Measurements from ENCODE around the gene NCOR1.
"Not testable (repeated sequence)": the region's sequence is repeated elsewhere in the genome, so short reads cannot be mapped to it uniquely, and the experiment has no call there.

NCOR1 gene

DNA sequence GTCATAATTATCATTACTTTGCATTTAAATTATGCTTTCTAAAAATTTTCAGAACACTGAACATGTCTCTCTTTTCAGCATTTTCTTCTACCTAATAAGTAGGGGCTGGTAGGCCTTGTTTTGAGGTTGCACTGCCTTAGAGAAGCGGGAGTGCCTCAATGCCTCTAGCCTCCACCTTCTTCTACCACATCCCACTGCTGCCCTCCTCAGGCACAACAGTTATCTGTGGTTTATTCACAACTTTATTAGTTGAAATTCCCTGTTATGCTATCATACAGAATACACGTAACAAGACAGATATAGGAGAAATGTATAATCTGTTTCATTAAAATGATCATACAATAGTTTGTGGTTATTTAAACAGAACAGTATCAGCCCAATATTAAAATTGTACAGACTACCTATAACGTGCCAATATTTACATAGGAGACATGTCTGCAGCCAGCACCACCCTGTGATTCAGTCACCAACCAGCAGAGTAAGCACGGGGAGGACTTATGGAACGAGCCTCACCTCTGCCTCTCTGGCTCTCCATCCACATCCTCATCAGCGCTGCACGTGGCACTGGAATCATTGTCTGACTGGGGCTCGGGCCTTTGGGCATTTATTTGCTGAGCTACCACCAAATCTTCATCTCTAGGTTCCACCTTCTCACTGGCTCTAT is 114.5 kb downstream of the NCOR1 start:
- no peak for DNase-seq (ENCODE audit: low read depth, low spot score)

GRCh38 chr17:16091773-16092172 is 123.6 kb downstream of the NCOR1 start:
- DNase-seq (ENCODE audit: low read depth, low spot score): no peak

DNA sequence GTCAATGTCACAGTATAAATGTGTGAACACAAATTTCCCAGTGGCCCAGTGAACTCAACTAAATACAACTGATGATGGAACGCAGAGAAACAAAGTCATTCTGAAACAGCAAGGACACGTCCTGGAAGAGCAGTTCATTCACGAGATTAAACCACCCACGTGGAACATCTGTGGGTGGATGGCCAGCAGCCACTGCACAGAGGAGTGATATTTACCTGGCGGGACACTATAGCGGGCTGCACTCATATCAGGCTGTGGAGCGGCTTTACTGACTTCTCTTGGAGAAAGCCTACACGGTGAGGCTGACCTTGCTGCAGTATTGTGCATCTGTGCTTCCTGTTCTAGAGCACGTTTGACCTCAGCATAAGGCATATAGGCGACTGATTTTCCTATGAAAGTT is 128.4 kb downstream of the NCOR1 start:
- no peak for DNase-seq (ENCODE audit: low read depth, low spot score)

- DNase-seq (ENCODE audit: low read depth, low spot score): peak; percentile 57
Observed at GRCh38 chr17:16085066-16085699, 130.2 kb downstream of the NCOR1 start.

DNA sequence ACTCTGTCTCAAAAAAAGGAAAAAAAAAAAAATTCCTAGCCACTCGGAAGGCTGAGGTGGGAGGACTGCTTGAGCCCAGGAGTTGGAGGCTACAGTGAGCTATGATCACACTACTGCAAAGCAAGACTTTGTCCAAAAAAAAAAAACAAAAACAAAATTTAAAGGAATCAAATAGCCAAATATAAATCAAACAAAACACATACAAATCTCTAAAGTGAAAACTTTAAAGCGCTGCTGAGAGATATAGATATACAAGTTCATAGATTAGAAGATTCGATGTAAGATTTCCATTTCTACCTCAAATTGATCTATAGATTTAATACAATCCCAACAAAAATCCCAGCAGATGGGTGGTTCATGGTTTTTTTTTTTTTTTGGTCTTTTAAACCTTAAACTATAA is 132.1 kb downstream of the NCOR1 start:
- DNase-seq (ENCODE audit: low read depth, low spot score): no peak

GRCh38 chr17:16081507-16082087 is 133.7 kb downstream of the NCOR1 start:
- DNase-seq (ENCODE audit: low read depth, low spot score): no peak

DNA sequence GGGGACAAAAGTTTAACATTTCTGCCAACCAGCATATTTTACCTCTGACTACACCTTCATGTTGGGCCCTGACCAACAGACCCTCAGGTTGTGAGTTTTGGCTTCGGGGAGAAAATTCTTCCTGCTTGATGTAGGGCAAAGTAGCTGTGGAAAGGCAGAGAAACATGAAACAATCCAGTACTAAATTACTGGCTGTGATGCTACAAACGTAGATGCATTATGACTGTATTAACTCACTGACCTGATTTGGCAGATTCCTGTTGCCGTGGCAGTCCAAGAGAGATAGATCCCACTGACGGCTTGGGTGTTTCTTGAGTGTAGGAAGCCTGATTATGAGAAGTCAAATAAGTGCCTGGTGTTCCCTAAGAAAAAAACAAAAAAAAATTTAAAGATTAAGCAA is 135.0 kb downstream of the NCOR1 start:
- DNase-seq (ENCODE audit: low read depth, low spot score): peak; percentile 46

DNA sequence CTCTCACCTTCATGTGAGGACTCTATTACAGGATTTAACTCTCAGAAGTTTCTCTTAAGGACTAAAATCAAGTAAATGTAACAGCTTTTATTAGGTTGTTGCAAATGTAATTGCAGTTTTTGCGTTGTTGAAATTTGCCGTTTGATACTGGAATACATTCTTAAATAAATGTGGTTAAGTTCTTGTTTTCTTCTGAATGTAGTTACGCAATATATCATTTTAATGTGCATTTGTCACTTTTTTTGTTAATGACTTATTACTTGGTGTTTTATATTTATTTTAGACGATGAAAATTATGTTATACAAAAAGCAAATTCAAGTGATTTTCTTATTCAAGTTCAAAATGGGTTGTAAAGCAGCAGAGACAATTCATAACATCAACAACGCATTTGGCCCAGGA is 139.4 kb downstream of the NCOR1 start:
- DNase-seq (ENCODE audit: low read depth, low spot score): no peak

- DNase-seq (ENCODE audit: low read depth, low spot score): no peak
Observed at GRCh38 chr17:16074423-16074822, 140.9 kb downstream of the NCOR1 start.

- no peak for DNase-seq (ENCODE audit: low read depth, low spot score)
Observed at GRCh38 chr17:16073845-16074244, 141.5 kb downstream of the NCOR1 start.

DNA sequence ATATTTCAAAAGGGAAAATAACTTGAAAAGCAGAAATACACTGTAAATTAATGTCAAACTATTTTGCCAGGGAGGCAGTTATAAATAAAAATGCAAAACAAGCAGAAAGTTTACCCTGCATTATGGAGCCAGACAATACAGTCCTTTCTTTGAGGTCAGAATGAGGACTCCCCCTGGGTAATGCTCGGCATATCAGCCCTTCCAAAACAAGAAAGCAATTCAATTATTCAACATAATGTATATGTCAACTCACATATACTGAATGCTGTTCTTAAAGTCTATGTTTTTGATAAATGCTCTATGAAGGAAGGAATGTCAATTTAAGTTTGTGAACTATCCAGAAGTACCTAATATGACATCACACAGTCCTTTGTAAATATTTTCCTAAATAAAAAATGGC is 143.3 kb downstream of the NCOR1 start:
- no peak for DNase-seq (ENCODE audit: low read depth, low spot score)

- DNase-seq (ENCODE audit: low read depth, low spot score): no peak
Observed at GRCh38 chr17:16068323-16068722, 147.0 kb downstream of the NCOR1 start.

- no peak for DNase-seq (ENCODE audit: low read depth, low spot score)
Observed at GRCh38 chr17:16066125-16066524, 149.2 kb downstream of the NCOR1 start.

GRCh38 chr17:16061631-16062030 is 153.7 kb downstream of the NCOR1 start:
- no peak for DNase-seq (ENCODE audit: low read depth, low spot score)

DNA sequence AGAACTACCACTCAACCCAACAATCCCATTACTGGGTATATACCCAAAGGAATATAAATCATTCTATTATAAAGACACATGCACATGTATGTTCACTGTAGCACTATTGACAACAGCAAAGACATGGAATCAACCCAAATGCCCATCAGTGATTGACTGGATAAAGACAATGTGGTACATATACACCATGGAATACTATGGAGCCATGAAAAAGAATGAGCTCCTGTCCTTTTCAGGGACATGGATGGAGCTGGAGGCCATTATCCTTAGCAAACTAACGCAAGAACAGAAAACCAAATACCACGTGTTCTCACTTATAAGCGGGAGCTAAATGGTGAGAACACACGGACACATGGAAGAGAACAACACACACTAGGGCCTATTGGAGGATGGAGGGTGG is 160.2 kb downstream of the NCOR1 start:
- DNase-seq (ENCODE audit: low read depth, low spot score): not testable (repeated sequence)

GRCh38 chr17:16052486-16052885 is 162.8 kb downstream of the NCOR1 start:
- DNase-seq (ENCODE audit: low read depth, low spot score): no peak

DNA sequence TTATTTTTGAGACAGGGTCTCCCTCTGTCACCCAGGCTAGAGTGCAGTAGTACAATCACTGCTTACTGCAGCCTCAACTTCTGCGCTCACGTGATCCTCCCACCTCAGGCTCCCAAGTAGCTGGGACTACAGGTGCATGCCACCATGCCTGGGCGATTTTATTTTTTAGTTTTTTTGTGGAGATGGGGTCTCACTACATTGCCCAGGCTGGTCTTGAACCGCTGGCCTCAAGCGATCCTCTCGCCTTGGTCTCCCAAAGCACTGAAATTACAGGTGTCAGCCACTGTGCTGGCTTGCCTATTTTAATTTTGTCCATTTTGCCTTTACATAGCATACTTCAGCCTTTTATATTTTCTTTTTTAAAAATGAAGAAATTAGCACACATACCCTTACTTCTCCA is 164.5 kb downstream of the NCOR1 start:
- DNase-seq (ENCODE audit: low read depth, low spot score): no peak

DNA sequence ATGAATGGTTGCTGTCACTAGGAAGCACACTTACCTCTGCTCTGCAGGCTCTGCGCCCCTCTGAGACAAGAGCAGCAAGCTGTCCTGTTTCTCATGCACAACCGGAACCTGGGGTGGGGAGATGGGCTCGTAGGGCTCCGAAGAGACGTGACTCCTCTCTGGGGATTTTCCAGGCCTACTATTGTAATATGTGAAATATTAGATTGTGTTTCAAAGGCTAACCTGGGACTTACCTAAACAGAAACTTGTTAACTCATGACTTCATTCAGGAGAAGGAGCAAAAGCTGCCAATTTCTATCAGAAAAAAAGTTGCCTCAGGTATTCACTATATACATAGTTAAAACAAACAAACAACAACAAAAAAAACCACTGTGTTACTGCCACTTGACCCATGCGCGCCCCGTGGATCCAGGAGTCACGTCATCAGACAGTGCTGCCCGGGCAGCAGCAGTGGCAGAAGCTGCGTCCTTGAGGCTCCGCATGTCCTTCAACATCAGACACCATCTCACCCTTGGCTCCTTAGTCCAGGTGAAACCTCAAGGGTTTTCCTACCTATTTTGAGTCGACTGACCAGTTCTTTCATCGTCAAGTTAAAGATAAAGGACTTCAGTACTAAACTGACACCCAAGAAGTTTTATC is 166.4 kb downstream of the NCOR1 start:
- DNase-seq (ENCODE audit: low read depth, low spot score): no peak

DNA sequence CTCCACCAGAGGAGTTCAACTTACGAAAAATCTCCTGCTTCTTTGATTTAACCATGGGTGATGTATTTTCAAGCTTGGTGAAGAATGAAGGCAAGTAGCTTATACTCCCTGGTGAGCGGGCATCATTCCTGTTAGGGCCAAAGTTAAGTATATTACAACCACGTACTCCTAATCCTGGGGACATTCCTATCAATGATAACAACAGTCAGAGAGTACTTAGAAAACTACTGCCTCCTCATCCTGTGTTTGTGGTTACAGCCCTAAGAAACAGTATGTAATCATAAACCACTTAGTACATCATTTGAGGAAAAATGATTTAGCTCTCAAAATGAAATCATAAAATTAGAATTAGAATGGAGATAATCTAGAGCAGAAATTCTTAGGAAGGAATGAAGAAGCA is 168.4 kb downstream of the NCOR1 start:
- DNase-seq (ENCODE audit: low read depth, low spot score): no peak

DNA sequence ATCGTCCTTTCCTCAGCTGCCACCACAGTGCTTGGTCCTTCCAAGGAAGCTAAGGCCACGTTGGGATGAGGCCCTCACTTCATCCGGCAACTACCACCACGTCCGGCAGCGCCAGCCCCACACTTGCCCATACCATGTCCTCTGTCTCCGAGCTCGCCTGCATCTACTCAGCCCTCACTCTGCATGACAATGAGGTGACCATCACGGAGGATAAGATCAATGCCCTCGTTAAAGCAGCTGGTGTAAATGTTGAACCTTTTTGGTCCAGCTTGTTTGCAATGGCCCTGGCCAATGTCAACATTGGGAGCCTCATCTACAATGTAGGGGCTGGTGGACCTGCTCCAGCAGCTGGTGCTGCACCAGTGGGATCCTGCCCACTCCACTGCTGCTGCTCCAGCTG is 170.8 kb downstream of the NCOR1 start:
- no peak for DNase-seq (ENCODE audit: low read depth, low spot score)

- peak; percentile 97 for DNase-seq (ENCODE audit: low read depth, low spot score)
Observed at GRCh38 chr17:16040710-16041251, 174.6 kb downstream of the NCOR1 start.

- peak; percentile 47 for DNase-seq (ENCODE audit: low read depth, low spot score)
Observed at GRCh38 chr17:16037636-16038035, 177.7 kb downstream of the NCOR1 start.

DNA sequence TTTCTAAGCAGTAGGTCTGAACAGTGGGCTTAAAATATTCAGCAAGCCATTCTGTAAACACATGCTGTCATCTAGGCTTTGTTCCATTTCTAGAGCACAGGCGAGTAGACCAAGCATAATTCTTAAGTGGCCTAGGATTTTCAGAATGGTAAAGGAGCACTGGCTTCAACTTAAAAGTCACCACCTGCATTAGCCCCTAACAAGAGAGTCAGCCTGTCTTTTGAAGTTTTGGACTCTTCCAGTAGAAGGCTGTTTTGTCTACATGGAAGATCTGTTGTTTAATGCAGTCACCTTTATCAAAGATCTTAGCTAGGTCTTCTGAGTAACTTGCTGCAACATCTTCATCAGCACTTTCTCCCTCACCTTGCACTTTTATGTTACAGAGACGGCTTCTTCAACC is 179.1 kb downstream of the NCOR1 start:
- no peak for DNase-seq (ENCODE audit: low read depth, low spot score)

Measured in astrocyte of the hippocampus (primary cell).